Endothelial cell of umbilical vein (primary cell): ENCODE results near the gene SVIP.

Experiments
- CTCF ChIP-seq, 2 donors: IDR thresholded peaks; 1 replicate in 1 of 2; 2 replicates in 1 of 2; pipeline ENCODE4 v1.5.1; 2011; ENCODE audit warnings: low read length in 2 of 2, mild to moderate bottlenecking in 2 of 2, moderate library complexity in 2 of 2, control low read depth in 1 of 2, inconsistent platforms in 1 of 2, low read depth in 1 of 2; ENCODE audit not compliant: insufficient read depth in 1 of 2; ENCODE audit errors: extremely low read depth in 1 of 2
- EZH2 ChIP-seq: IDR thresholded peaks from 2 replicates; pipeline ENCODE4 v1.6.1; 2012; ENCODE audit warnings: borderline replicate concordance, low read depth, mild to moderate bottlenecking, moderate library complexity, low read length, inconsistent platforms; ENCODE audit not compliant: severe bottlenecking
- FOS ChIP-seq: IDR thresholded peaks from 2 replicates; pipeline ENCODE4 v1.6.1; 2011; ENCODE audit warnings: mild to moderate bottlenecking, low read length, moderate library complexity, borderline replicate concordance; ENCODE audit not compliant: insufficient read depth
- POLR2A ChIP-seq: IDR thresholded peaks from 2 replicates; pipeline ENCODE4 v1.6.1; 2012; ENCODE audit warnings: low read depth, mild to moderate bottlenecking, control low read depth, low read length
- POLR2AphosphoS5 ChIP-seq: IDR thresholded peaks from 2 replicates; pipeline ENCODE4 v1.6.1; 2012; ENCODE audit warnings: low read depth, mild to moderate bottlenecking, control low read depth, low read length, moderate library complexity; ENCODE audit not compliant: insufficient read depth

GRCh38 chr11:22797047-22797446 lies 32.6 kb downstream of the SVIP start:
- TF ChIP-seq POLR2A = no peak
- no peak for TF ChIP-seq CTCF (IDR thresholded peaks at IDR 0.05; ENCODE audit: extremely low read depth in 1 of 2, insufficient read depth in 1 of 2, low read depth in 1 of 2, low read length in 2 of 2)
- no peak for TF ChIP-seq EZH2
- TF ChIP-seq FOS = no peak
- TF ChIP-seq POLR2AphosphoS5 = no peak
